Measurements from ENCODE around the gene CAMK4. TPM values are rescaled to one million over a fixed set of nuclear protein-coding genes. Genes with fewer than 3 reads are reported as not detected.

CAMK4 gene
- total RNA-seq, 1 donor: 1.3 TPM

DNA sequence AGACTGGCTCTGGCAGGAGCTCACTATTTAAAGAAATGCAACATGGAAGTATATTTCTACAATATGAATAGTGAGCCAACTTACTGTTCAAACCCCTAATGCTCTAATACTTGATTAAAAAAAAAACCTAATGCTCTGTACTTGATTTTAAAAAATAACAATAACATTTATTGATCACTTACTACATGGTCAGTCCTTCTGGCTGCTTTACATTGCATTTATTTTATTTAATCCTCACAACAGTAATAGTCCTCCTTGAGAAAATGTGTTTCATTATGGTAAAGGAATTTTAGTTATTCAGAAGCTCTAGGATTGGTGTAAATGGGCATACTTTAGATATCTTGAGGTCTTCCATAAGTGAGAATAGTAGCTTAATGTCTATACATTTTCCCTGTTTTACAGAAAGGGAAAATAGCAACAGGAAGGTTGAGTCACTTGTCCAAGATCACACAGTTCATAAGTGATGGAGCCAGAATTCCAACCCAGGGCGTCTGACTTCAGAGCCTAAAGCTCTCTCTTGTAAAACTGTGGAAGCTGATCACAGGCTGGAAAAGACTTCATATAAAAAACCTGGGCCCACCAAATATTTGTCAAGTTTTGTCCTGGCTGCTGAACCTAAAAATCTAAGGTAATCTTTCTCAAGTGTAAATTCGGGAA is 287.1 kb downstream of the CAMK4 start:
- DNase-seq (ENCODE audit: low read depth): peak; percentile 40
- peak overlapping the region; percentile 98 for H3K4me3 ChIP-seq (ENCODE audit: low read depth, low read length)
- TF ChIP-seq, protein P1, sequence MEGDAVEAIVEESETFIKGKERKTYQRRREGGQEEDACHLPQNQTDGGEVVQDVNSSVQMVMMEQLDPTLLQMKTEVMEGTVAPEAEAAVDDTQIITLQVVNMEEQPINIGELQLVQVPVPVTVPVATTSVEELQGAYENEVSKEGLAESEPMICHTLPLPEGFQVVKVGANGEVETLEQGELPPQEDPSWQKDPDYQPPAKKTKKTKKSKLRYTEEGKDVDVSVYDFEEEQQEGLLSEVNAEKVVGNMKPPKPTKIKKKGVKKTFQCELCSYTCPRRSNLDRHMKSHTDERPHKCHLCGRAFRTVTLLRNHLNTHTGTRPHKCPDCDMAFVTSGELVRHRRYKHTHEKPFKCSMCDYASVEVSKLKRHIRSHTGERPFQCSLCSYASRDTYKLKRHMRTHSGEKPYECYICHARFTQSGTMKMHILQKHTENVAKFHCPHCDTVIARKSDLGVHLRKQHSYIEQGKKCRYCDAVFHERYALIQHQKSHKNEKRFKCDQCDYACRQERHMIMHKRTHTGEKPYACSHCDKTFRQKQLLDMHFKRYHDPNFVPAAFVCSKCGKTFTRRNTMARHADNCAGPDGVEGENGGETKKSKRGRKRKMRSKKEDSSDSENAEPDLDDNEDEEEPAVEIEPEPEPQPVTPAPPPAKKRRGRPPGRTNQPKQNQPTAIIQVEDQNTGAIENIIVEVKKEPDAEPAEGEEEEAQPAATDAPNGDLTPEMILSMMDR (IDR thresholded peaks at IDR 0.05; ENCODE audit: insufficient read depth, low read depth, low read length): no peak

DNA sequence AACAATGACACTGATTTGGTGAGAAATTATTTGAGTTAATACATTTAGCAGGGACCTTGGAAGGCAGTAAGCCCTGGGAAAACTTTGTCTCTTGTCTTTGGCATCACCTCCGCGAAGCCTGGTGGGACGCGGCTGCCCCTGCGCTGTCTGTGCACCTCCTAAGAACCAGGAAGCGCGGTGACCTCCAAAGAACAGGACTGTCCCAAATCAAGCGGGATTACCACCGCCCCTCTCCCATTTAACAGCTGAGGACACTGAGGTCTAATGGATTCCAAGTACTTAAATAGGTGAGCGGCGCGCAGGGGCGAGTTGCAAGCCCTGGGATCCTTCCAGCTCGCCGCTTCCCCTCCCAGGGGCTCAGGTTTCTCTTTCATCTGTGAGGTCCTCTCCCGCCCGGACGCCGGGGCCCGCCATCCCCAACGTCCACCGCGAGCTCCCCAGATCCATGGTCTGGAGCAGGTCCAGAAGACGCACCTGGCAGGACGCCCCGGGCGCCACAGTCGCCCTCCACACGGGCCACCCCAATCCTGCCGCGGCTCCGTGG is 287.7 kb downstream of the CAMK4 start:
- TF ChIP-seq, protein P1 (IDR thresholded peaks at IDR 0.05; ENCODE audit: insufficient read depth, low read depth, low read length): no peak
- peak; percentile 68 for DNase-seq (ENCODE audit: low read depth)
- peak overlapping the region; percentile 98 for H3K4me3 ChIP-seq (ENCODE audit: low read depth, low read length)

DNA sequence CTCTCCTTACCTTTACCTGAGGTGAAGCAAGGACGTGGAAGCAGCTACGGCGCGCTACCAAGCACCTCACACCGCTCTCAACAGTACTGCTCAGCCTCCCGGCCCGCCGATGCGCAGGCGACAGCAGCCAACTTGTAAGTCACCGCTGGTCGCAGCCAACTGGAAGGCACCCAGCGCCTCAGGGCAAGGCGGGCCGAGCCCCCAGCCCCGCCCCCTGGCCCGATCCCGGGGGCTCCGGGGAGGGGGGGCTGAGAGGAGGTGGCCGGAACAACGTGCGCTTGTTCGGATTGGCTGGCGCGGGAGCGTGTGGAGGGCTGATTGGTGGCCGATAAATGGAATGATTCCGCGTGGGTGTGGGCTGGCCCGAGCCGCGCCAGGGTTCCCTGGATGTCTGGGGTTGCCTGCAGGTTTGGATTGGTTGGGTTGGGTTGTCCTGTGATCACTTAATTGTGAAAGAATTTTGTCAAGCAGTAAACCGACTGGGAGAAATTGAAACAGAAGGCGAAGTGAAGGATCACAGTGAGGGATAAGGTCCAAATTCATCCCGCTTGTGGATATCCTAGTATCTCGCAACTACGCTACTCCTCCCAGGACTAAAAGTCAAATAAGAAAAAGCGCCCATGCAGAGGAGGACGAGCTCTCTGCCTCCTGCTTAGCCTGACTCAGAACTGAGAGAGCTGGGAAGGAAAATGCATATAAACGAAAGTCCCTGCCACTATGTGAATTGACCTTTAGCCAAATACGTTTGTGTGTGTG is 288.4 kb downstream of the CAMK4 start, which contains the start of gene STARD4:
Gene STARD4 (minus strand): TSS at position 161 of the 756 bp plus-strand sequence. CDS start 5,102 bp downstream, outside the sequence.
- peak within 1 kb of the TSS; percentile 98 for H3K4me3 ChIP-seq (ENCODE audit: low read depth, low read length)
- TF ChIP-seq, protein P1 (IDR thresholded peaks at IDR 0.05; ENCODE audit: insufficient read depth, low read depth, low read length): no peak
- peak; percentile 99 for DNase-seq (ENCODE audit: low read depth)

DNA sequence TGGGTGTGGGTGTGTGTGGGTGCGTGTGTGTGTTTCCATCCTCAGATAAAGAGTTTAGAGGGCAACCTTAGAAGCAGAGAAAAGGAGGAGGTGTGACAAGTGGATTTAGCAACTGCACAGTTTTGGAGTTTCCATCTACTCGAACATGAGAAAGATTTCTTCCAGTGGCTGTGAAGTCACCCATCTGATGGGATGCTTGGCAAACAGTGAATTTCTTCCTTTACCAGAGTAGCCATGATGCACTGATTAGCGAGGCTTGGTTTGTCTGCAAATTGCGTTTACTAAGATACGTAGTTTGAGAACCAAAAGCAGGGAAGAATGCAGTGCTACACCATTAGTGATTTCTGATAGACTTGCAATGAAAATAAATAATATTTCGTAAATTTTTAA is 288.9 kb downstream of the CAMK4 start:
- TF ChIP-seq, protein P1 (IDR thresholded peaks at IDR 0.05; ENCODE audit: insufficient read depth, low read depth, low read length): no peak
- no peak for DNase-seq (ENCODE audit: low read depth)
- H3K4me3 ChIP-seq (ENCODE audit: low read depth, low read length): peak overlapping the region; percentile 98

DNA sequence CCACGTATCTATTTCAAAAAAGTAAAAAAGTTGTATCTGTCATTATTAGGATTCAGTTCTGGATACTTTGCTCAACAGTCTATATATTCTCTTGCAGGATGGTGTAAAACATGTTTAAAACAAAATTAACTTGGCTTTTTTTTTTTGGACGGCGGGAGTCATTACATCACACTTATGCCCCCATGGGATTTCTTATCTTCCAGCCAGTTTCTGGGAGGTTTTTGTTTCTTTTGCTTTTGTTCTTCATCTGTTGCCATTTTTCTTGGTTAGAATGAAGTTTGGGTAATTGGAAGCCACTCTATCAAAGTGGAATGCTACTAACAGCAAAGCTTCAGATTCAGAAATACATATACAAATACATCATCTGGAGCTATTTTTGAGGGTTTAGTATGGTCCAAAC is 289.9 kb downstream of the CAMK4 start:
- no peak for DNase-seq (ENCODE audit: low read depth)
- TF ChIP-seq, protein P1 (IDR thresholded peaks at IDR 0.05; ENCODE audit: insufficient read depth, low read depth, low read length): no peak
- H3K4me3 ChIP-seq (ENCODE audit: low read depth, low read length): no peak overlapping the region

DNA sequence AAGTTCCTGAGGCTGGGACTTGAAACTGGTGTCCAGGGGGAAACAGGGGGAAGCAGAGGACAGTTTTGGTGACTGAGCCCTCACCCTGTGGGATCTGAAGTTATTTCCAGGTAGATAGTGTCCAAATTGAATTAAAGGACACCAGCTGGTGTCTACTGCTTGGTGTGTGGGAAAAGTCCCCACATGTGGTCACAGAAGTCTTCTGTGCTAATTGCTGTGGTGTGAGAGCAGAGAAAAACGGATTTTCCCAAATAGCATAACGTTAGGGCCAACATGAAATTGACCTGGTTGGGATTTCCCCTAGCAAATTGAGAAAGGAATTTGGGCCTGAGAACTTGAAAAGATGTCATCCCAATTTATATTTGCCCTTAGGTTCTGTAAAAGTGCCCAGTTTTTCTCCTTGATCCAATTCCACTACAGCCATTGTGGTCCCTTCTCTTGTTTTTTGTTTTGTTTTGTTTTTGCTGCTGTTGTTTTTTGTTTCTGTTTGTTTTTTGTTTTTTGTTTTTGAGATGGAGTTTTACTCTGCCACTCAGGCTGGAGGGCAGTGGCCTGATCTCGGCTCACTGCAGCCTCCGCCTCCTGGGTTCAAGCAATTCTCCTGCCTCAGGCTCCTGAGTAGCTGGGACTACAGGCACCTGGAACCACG is 293.8 kb downstream of the CAMK4 start:
- H3K4me3 ChIP-seq (ENCODE audit: low read depth, low read length): no peak overlapping the region
- TF ChIP-seq, protein P1 (IDR thresholded peaks at IDR 0.05; ENCODE audit: insufficient read depth, low read depth, low read length): no peak
- no peak for DNase-seq (ENCODE audit: low read depth)

Measured in fibroblast of villous mesenchyme (primary cell).